OCI-LY7 (cell line): ENCODE results near the gene C9orf72. TPM values are rescaled to one million over a fixed set of nuclear protein-coding genes. Genes with fewer than 3 reads are reported as not detected.

Experiments
- BruUV-seq: library from RNA; stranded (reverse); fragments of 400-500 nt; replicated peaks from 2 replicates; lab custom pipeline; 2021; lab: Mats Ljungman, UMichigan
- CTCF ChIA-PET: fragments of 300-600 bp; sonication (Branson Sonifier 250); formaldehyde crosslinking; loops from one replicate; lab custom pipeline; 2022; ENCODE audit warnings: antibody characterized with exemption; ENCODE audit not compliant: unreplicated experiment; lab: Charles Lee
- POLR2A ChIA-PET: fragments of 300-600 bp; sonication (Branson Sonifier 250); formaldehyde crosslinking; loops from one replicate; lab custom pipeline; 2022; ENCODE audit warnings: antibody characterized with exemption; lab: Charles Lee
- DNase-seq: peaks from one replicate; pipeline ENCODE4 v3.0.0-alpha.2; 2015; ENCODE audit warnings: low spot score
- H2AFZ ChIP-seq: fragments of 200-600 bp; sonication (generic), shearing (Covaris generic); 2 replicates; pipeline ENCODE4 v1.6.1; 2014; ENCODE audit warnings: mild to moderate bottlenecking, antibody characterized with exemption, low read length, moderate library complexity
- H3K27ac ChIP-seq: fragments of 200-600 bp; sonication (generic); 2 replicates; pipeline ENCODE4 v1.5.1; 2014; ENCODE audit warnings: mixed run types, low read depth, mild to moderate bottlenecking, moderate library complexity, low read length, inconsistent platforms; ENCODE audit not compliant: poor library complexity, severe bottlenecking
- H3K36me3 ChIP-seq: fragments of 200-600 bp; sonication (generic); 2 replicates; pipeline ENCODE4 v1.6.1; 2014; ENCODE audit warnings: mild to moderate bottlenecking, antibody characterized with exemption, low read length, moderate library complexity, mixed read lengths; ENCODE audit not compliant: insufficient read depth
- H3K4me1 ChIP-seq: fragments of 200-600 bp; sonication (generic); 2 replicates; pipeline ENCODE4 v1.5.1; 2014; ENCODE audit warnings: mild to moderate bottlenecking, low read length; ENCODE audit not compliant: insufficient read depth, poor library complexity, severe bottlenecking
- H3K4me2 ChIP-seq: fragments of 200-600 bp; sonication (generic); 2 replicates; pipeline ENCODE4 v1.6.1; 2014; ENCODE audit warnings: mild to moderate bottlenecking, low read length
- H3K4me3 ChIP-seq: fragments of 200-600 bp; sonication (generic); 2 replicates; pipeline ENCODE4 v1.5.1; 2014; ENCODE audit warnings: mild to moderate bottlenecking, low read depth, low read length; ENCODE audit not compliant: poor library complexity, severe bottlenecking
- H3K79me2 ChIP-seq: fragments of 200-600 bp; sonication (generic); 2 replicates; pipeline ENCODE4 v1.6.1; 2016; ENCODE audit warnings: low read depth, mild to moderate bottlenecking, low read length, moderate library complexity, mixed read lengths; ENCODE audit not compliant: insufficient read depth
- H3K9me2 ChIP-seq: fragments of 200-600 bp; sonication (generic); 2 replicates; pipeline ENCODE4 v1.6.1; 2016; ENCODE audit warnings: mild to moderate bottlenecking, low read length, mixed read lengths; ENCODE audit not compliant: insufficient read depth
- H3K9me3 ChIP-seq: fragments of 200-600 bp; sonication (generic); 2 replicates; pipeline ENCODE4 v1.6.1; 2014; ENCODE audit warnings: mild to moderate bottlenecking, mixed run types, low read length, mixed read lengths
- H4K20me1 ChIP-seq: fragments of 200-600 bp; sonication (generic); 2 replicates; pipeline ENCODE4 v1.6.1; 2014; ENCODE audit warnings: mild to moderate bottlenecking, antibody characterized with exemption, low read length, moderate library complexity, mixed read lengths; ENCODE audit not compliant: insufficient read depth
- EZH2phosphoT487 ChIP-seq: fragments of 200-600 bp; sonication (generic); IDR thresholded peaks from 2 replicates; pipeline ENCODE4 v1.6.1; 2018; ENCODE audit warnings: low read depth, borderline replicate concordance, mild to moderate bottlenecking, mixed run types, antibody characterized with exemption, low read length, moderate library complexity, mixed read lengths
- intact Hi-C: fragments of 100-400 bp; cut with micrococcal nuclease; formaldehyde crosslinking; loops from one replicate; pipeline ENCODE4 v1.10.0; 2022; ENCODE audit not compliant: unreplicated experiment
- total RNA-seq, 2 experiments: library from RNA; depleted of rRNA in 1 of 2; stranded (reverse); fragments of >200 nt in 1 of 2; shearing (Covaris generic) in 1 of 2; gene quantifications; 2 replicates each; pipeline ENCODE4 v1.2.3, GENCODE V29; 2014 to 2022
- TF ChIP-seq, protein P1 (sequence below): fragments of 200-600 bp; sonication (generic); conservative IDR thresholded peaks from 2 replicates; pipeline ENCODE4 v1.5.1; 2014; ENCODE audit warnings: mild to moderate bottlenecking, antibody characterized with exemption, low read length, moderate library complexity, mixed read lengths

The C9orf72 gene
- total RNA-seq, 2 experiments from 2014 or later = 12.3 to 16.4 TPM

DNA sequence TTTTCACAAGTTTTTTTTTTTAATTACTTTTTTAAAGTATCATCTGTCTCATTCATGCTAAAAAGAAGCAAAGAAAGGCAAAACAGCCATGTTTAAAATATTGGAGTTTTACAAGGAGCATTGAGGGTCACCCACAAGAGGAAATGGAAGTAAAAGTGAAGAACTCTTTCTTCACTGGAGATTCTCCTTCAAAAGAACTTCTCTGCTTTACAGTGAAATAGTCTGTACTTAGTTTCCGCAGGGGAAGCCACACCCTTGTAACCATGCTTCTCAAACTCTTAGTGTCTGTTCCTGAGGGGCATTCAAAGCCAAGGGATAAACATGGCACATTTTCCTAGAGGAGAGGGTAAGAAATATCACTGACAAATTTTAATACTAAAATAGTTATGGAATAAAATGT lies 8.6 kb downstream of the C9orf72 start:
- H3K4me1 ChIP-seq = peaks cover 5% of the 10 kb centered on the region
- DNase-seq = no peak
- H3K27ac ChIP-seq = no peak overlapping the region
- H3K36me3 ChIP-seq = peaks cover 49% of the 10 kb centered on the region
- H3K9me2 ChIP-seq = no peaks in the 10 kb centered on the region
- no peaks in the 10 kb centered on the region for H3K9me3 ChIP-seq
- no peak overlapping the region for H3K4me3 ChIP-seq
- CTCF ChIA-PET = no interaction called here
- TF ChIP-seq, protein P1, sequence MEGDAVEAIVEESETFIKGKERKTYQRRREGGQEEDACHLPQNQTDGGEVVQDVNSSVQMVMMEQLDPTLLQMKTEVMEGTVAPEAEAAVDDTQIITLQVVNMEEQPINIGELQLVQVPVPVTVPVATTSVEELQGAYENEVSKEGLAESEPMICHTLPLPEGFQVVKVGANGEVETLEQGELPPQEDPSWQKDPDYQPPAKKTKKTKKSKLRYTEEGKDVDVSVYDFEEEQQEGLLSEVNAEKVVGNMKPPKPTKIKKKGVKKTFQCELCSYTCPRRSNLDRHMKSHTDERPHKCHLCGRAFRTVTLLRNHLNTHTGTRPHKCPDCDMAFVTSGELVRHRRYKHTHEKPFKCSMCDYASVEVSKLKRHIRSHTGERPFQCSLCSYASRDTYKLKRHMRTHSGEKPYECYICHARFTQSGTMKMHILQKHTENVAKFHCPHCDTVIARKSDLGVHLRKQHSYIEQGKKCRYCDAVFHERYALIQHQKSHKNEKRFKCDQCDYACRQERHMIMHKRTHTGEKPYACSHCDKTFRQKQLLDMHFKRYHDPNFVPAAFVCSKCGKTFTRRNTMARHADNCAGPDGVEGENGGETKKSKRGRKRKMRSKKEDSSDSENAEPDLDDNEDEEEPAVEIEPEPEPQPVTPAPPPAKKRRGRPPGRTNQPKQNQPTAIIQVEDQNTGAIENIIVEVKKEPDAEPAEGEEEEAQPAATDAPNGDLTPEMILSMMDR = no peak
- no peak for TF ChIP-seq EZH2phosphoT487
- no peak overlapping the region for H3K4me2 ChIP-seq
- POLR2A ChIA-PET = no interaction called here
- H2AFZ ChIP-seq = no peak overlapping the region
- no peaks in the 10 kb centered on the region for H3K79me2 ChIP-seq
- intact Hi-C loops = no loop called here
- no TSS peak for BruUV-seq
- H4K20me1 ChIP-seq = 0 out of 2 replicates have a peak, but pooled peaks cover 4% of the 10 kb centered on the region

GRCh38 chr9:27563738-27564430 lies 9.4 kb downstream of the C9orf72 start:
- ChIA-PET CTCF (no interaction called here), POLR2A (interaction anchor here (0.6 to 1.4 kb wide), 4 partner anchors 11 to 442 kb away, joined by 3 to 10 read pairs (median 4); no protein-coding TSS in a partner anchor)
- no peak for TF ChIP-seq EZH2phosphoT487
- TF ChIP-seq, protein P1 = no peak
- Histone ChIP-seq H3K27ac (no peak overlapping the region), H4K20me1 (0 out of 2 replicates have a peak, but pooled peaks cover 4% of the 10 kb centered on the region), H3K4me1 (peaks cover 5% of the 10 kb centered on the region), H2AFZ (no peak overlapping the region), H3K4me2 (no peak overlapping the region), H3K79me2 (no peaks in the 10 kb centered on the region), H3K9me3 (no peaks in the 10 kb centered on the region), H3K9me2 (no peaks in the 10 kb centered on the region), H3K4me3 (no peak overlapping the region), H3K36me3 (peaks cover 55% of the 10 kb centered on the region)
- BruUV-seq = no TSS peak
- DNase-seq = no peak
- intact Hi-C loops = no loop called here

DNA sequence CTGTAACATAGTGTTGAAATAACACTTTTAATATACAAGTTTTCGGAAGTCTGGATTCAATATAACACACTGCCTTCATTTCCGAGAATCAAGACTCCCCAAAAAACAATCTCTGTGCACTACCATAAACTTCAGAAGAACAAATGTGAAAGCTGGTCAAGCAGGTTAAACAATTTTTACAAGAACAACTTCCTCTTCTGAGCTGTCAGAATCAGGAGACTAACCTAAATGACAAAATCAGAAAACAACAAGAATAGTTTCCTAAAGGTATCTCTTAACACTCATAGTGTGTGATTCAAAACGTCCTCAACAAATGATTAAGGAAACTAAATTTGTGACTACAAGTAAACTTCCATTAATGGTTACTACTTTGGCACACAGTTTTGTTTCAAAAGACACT lies 11.6 kb downstream of the C9orf72 start:
- Histone ChIP-seq H3K79me2 (no peaks in the 10 kb centered on the region), H3K27ac (no peak overlapping the region), H2AFZ (no peak overlapping the region), H3K36me3 (peaks cover 70% of the 10 kb centered on the region), H3K9me2 (no peaks in the 10 kb centered on the region), H4K20me1 (no peaks in the 10 kb centered on the region), H3K4me2 (no peak overlapping the region), H3K4me1 (peaks cover 5% of the 10 kb centered on the region), H3K9me3 (no peaks in the 10 kb centered on the region), H3K4me3 (no peak overlapping the region)
- CTCF ChIA-PET = no interaction called here
- POLR2A ChIA-PET = interaction anchor here (0.9 to 1.9 kb wide), 5 partner anchors 11 to 36 kb away, joined by 3 to 4 read pairs (median 3); partner anchors contain the start of gene C9orf72
- intact Hi-C loops = no loop called here
- TF ChIP-seq, protein P1 = no peak
- no peak for TF ChIP-seq EZH2phosphoT487
- BruUV-seq = no TSS peak
- DNase-seq = no peak
